Left renal pelvis (tissue), 4 donors: ENCODE data around the gene KICS2. TPM values are rescaled to one million over a fixed set of nuclear protein-coding genes. Genes with fewer than 3 reads are reported as not detected.

ENCODE experiments used
- DNase-seq, 4 donors: peaks; one replicate each; pipeline ENCODE4 v3.0.0-alpha.2; 2013; ENCODE audit warnings: low read depth in 4 of 4, low spot score in 3 of 4
- polyA plus RNA-seq, 4 donors: library from polyadenylated mRNA; unstranded; fragments of 120-200 nt; gene quantifications; one replicate each; pipeline ENCODE4 v1.2.1, GENCODE V29; 2013; ENCODE audit not compliant: insufficient read length in 4 of 4

KICS2 gene
- 1 to 10 TPM; 2.7 to 6.6 (median 5.7) TPM for polyA plus RNA-seq

GRCh38 chr12:64222009-64222765 is at the start of gene KICS2:
Gene KICS2, minus strand, starts transcription at chr12:64222296. Its CDS starts 59 bp downstream, at chr12:64222237.
- peak; percentile 82 to 88 (median 86) for DNase-seq

GRCh38 chr12:64270411-64270810 is 48.3 kb upstream of the KICS2 start:
- DNase-seq, result no peak

GRCh38 chr12:64269161-64269560 is 47.1 kb upstream of the KICS2 start:
- DNase-seq, result no peak

- DNase-seq, result no peak
These were observed 46.3 kb upstream of the KICS2 start for GRCh38 chr12:64268409-64268808.

- DNase-seq, result no peak
These were observed 43.7 kb upstream of the KICS2 start for GRCh38 chr12:64265839-64266238.

GRCh38 chr12:64261813-64262212 is 39.7 kb upstream of the KICS2 start:
- DNase-seq, result no peak

GRCh38 chr12:64258576-64258975 is 36.5 kb upstream of the KICS2 start:
- no peak for DNase-seq

- peak; percentile 18 to 47 (median 37) for DNase-seq
These were observed 34.2 kb upstream of the KICS2 start for GRCh38 chr12:64256166-64256800.

GRCh38 chr12:64255249-64255648 is 33.2 kb upstream of the KICS2 start:
- no peak for DNase-seq

GRCh38 chr12:64253356-64253755 is 31.3 kb upstream of the KICS2 start:
- DNase-seq, result no peak

- DNase-seq, result no peak
These were observed 30.6 kb upstream of the KICS2 start for GRCh38 chr12:64252681-64253080.

- DNase-seq, result no peak
These were observed 21.7 kb upstream of the KICS2 start for GRCh38 chr12:64243809-64244208.

- no peak for DNase-seq
These were observed 18.7 kb upstream of the KICS2 start for GRCh38 chr12:64240781-64241180.

- no peak for DNase-seq
These were observed 15.3 kb upstream of the KICS2 start for GRCh38 chr12:64237382-64237781.

- DNase-seq, result no peak
These were observed 14.5 kb upstream of the KICS2 start for GRCh38 chr12:64236549-64236948.

- no peak for DNase-seq
These were observed 10.1 kb upstream of the KICS2 start for GRCh38 chr12:64232196-64232595.

- no peak for DNase-seq
These were observed 7.7 kb upstream of the KICS2 start for GRCh38 chr12:64229796-64230195.

GRCh38 chr12:64229240-64229639 is 7.1 kb upstream of the KICS2 start:
- DNase-seq, result no peak

GRCh38 chr12:64225626-64226025 is 3.5 kb upstream of the KICS2 start:
- no peak for DNase-seq

GRCh38 chr12:64221651-64222008 is 466 bp downstream of the KICS2 start:
- DNase-seq, result peak; percentile 53 to 67 (median 65)

- no peak for DNase-seq
These were observed 2.0 kb downstream of the KICS2 start for GRCh38 chr12:64220046-64220445.

- no peak for DNase-seq
These were observed 3.0 kb downstream of the KICS2 start for GRCh38 chr12:64219145-64219544.
